Astrocyte of the spinal cord (primary cell): Measurements from ENCODE around the gene EBF4.

Source experiments
- DNase-seq: peaks from one replicate; pipeline ENCODE4 v3.0.0; 2011; ENCODE audit warnings: low read depth, low spot score
- H3K4me3 ChIP-seq: 2 replicates; pipeline ENCODE4 v1.5.1; 2011; ENCODE audit warnings: low read depth, mild to moderate bottlenecking, low read length, moderate library complexity
- CTCF ChIP-seq: IDR thresholded peaks from 2 replicates; pipeline ENCODE4 v1.5.1; 2012; ENCODE audit warnings: low read depth, mild to moderate bottlenecking, low read length, inconsistent platforms
- in situ Hi-C: cut with HindIII; loops from 2 replicates; pipeline ENCODE4 v1.10.0; 2017; ENCODE audit warnings: low sequenced_read_pairs

Gene EBF4

DNA sequence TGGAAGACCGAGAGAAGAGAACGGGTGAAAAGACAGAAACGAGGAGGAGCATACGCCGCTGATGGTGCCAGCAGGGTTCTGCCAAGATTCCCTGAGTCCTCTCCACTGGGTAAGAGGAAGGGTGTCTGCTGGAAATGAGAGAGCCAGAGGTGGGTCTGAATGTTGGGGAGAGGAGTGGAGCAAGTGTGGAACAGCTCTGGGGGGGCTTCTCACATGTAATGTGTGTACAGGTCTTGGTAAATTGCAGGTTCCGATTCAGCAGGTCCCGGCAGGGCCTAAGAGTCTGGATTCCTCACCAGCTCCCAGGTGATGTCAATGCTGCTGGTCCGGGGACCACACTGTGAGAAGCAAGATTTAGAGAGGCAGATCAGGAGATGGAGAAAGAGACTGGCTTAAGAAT lies 1.5 kb upstream of the EBF4 start:
- H3K4me3 ChIP-seq, result no peak overlapping the region
- no peak for DNase-seq
- TF ChIP-seq CTCF, result no peak
- in situ Hi-C loops, result no loop called here

DNA sequence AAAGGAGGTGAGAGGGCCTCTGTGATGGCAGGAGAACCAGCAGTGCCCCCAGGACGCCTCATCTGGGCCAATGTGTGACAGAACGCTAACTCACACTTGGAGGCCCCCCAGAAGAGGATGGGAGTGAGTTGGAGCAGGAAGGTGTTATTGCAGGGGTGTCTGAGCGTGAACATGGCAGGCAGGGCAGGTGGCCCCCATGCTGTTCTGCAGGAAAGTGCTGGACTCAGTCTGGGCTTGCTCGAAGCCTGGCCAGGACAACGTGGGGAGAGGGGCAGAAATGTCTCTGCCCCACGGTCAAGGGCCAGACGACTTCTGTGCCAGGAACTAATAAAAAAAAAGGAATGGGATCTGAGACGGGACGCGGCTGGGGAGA lies 931 bp upstream of the EBF4 start:
- TF ChIP-seq CTCF, result no peak
- in situ Hi-C loops, result no loop called here
- H3K4me3 ChIP-seq, result no peak overlapping the region
- DNase-seq, result no peak

GRCh38 chr20:2692886-2693285 lies 306 bp downstream of the EBF4 start:
- in situ Hi-C loops, result no loop called here
- TF ChIP-seq CTCF, result no peak
- DNase-seq, result no peak
- no peak overlapping the region for H3K4me3 ChIP-seq

DNA sequence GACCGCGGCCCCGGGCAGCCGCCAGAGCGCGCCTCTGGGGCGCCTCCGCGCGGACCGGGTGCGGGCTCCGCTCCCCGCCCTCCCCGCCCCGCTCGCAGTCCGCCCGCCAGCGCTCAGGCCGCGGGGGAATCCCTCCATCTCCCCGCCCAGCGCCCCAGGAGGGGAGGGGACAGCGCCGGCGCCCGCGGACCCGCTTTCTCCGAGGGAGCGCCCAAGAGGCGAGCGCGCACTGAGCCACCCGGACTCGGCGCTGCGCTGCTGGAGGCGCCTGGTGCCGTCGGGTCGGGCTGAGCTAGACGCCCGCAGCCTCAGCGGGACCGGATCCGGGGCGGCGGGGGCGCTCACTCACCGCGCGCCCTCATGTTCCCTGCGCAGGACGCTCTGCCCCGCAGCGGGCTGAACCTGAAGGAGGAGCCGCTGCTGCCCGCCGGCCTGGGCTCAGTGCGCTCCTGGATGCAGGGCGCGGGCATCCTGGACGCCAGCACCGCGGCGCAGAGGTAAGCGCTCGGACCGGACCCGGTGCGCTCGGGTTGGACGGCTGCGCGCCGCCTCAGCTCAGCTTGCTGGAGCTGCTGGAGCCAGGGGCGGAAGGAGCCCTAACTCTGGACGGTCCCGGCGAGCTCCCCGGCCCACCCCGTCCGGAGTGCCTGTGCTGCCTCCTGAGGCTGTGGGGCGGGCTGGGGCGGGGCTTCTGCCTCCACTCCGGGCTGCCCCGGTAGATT lies 867 bp downstream of the EBF4 start:
- TF ChIP-seq CTCF, result no peak
- no peak for DNase-seq
- peak overlapping the region; percentile 10 for H3K4me3 ChIP-seq
- in situ Hi-C loops, result no loop called here

DNA sequence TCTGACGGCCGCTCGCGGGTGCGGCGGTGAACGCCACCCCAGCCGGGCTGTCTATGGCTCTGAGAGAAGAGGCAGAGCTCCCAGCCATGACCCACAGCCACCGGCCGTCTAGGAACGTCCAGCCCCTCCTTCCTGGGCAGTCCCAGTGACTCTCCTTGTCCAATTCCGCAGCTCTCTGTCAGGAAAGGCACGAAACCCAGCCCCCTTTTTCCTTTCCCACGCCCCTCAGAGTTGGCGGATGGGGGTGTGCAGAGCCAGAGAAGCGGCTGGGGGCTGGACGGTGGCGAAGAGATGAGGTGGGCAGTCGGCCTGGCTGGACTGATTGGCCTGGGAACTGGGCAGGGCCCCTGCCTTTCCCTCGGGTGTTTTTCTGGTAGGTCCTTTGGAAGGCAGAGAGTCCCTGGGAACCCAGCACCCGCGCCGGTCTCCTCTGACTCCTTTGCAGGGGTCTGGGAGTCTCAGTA lies 1.5 kb downstream of the EBF4 start:
- in situ Hi-C loops, result no loop called here
- no peak for DNase-seq
- TF ChIP-seq CTCF, result no peak
- H3K4me3 ChIP-seq, result no peak overlapping the region

DNA sequence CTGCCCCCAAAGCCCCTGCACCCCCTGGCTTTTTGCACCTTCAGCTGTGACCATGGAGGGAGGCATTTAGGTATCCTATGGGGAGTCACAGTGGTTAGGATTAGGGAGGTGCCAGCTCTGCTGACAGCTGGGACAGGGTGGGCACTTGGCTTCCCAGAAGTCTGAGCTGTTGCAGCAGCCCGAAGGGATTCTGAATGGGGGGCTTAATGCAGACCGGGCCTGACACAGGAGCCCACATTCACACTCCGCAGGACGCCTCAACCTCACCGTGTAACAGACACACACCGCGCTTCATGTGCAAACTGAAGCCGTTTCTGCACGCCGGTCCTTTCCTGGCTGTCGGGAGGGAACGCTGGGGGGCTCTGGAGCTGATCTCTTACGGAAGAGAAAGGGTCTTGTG lies 1.9 kb downstream of the EBF4 start:
- TF ChIP-seq CTCF, result no peak
- no peak for DNase-seq
- no peak overlapping the region for H3K4me3 ChIP-seq
- in situ Hi-C loops, result no loop called here
